ENCODE data around the gene ARPIN. TPM values are rescaled to one million over a fixed set of nuclear protein-coding genes. Genes with fewer than 3 reads are reported as not detected.

The ARPIN gene
- total RNA-seq, 1 experiment from 2014 or later = 3.5 TPM

- TF ChIP-seq ELF4 (CRISPR knock-in tag; IDR thresholded peaks at IDR 0.05; ENCODE audit: low read depth) = no peak
- TF ChIP-seq RORB (CRISPR knock-in tag; IDR thresholded peaks at IDR 0.05) = no peak
- TF ChIP-seq, protein P1, sequence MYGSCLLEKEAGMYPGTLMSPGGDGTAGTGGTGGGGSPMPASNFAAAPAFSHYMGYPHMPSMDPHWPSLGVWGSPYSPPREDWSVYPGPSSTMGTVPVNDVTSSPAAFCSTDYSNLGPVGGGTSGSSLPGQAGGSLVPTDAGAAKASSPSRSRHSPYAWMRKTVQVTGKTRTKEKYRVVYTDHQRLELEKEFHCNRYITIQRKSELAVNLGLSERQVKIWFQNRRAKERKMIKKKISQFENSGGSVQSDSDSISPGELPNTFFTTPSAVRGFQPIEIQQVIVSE (CRISPR knock-in tag; IDR thresholded peaks at IDR 0.05; ENCODE audit: borderline replicate concordance) = no peak
- TF ChIP-seq FOXK1 (CRISPR knock-in tag; IDR thresholded peaks at IDR 0.05) = peak; percentile 99
- TF ChIP-seq TCF7 (CRISPR knock-in tag; IDR thresholded peaks at IDR 0.05; ENCODE audit: low read depth) = no peak
- no peak for TF ChIP-seq ZMAT4 (CRISPR knock-in tag; IDR thresholded peaks at IDR 0.05)
- no peak for TF ChIP-seq OVOL2 (CRISPR knock-in tag; IDR thresholded peaks at IDR 0.05; ENCODE audit: borderline replicate concordance)
- no peak for TF ChIP-seq AR (CRISPR knock-in tag; IDR thresholded peaks at IDR 0.05)
- TF ChIP-seq, protein P2, sequence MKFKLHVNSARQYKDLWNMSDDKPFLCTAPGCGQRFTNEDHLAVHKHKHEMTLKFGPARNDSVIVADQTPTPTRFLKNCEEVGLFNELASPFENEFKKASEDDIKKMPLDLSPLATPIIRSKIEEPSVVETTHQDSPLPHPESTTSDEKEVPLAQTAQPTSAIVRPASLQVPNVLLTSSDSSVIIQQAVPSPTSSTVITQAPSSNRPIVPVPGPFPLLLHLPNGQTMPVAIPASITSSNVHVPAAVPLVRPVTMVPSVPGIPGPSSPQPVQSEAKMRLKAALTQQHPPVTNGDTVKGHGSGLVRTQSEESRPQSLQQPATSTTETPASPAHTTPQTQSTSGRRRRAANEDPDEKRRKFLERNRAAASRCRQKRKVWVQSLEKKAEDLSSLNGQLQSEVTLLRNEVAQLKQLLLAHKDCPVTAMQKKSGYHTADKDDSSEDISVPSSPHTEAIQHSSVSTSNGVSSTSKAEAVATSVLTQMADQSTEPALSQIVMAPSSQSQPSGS (CRISPR knock-in tag; IDR thresholded peaks at IDR 0.05; ENCODE audit: borderline replicate concordance, low read depth) = peak; percentile 79; the same call in 1 of the 2 replicates
- no peak for TF ChIP-seq PRRX2 (CRISPR knock-in tag; IDR thresholded peaks at IDR 0.05)
- peak; percentile 83 for TF ChIP-seq TEAD1 (CRISPR knock-in tag; IDR thresholded peaks at IDR 0.05)
- no peak for TF ChIP-seq PRDM15 (CRISPR knock-in tag; IDR thresholded peaks at IDR 0.05)
- TF ChIP-seq, protein P3, sequence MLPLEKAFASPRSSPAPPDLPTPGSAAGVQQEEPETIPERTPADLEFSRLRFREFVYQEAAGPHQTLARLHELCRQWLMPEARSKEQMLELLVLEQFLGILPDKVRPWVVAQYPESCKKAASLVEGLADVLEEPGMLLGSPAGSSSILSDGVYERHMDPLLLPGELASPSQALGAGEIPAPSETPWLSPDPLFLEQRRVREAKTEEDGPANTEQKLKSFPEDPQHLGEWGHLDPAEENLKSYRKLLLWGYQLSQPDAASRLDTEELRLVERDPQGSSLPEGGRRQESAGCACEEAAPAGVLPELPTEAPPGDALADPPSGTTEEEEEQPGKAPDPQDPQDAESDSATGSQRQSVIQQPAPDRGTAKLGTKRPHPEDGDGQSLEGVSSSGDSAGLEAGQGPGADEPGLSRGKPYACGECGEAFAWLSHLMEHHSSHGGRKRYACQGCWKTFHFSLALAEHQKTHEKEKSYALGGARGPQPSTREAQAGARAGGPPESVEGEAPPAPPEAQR (CRISPR knock-in tag; IDR thresholded peaks at IDR 0.05) = no peak
- no peak for TF ChIP-seq E2F4 (CRISPR knock-in tag; IDR thresholded peaks at IDR 0.05; ENCODE audit: borderline replicate concordance, low read depth)
- no peak for TF ChIP-seq ZNF219 (CRISPR knock-in tag; IDR thresholded peaks at IDR 0.05; ENCODE audit: borderline replicate concordance)
- TF ChIP-seq, protein P4, sequence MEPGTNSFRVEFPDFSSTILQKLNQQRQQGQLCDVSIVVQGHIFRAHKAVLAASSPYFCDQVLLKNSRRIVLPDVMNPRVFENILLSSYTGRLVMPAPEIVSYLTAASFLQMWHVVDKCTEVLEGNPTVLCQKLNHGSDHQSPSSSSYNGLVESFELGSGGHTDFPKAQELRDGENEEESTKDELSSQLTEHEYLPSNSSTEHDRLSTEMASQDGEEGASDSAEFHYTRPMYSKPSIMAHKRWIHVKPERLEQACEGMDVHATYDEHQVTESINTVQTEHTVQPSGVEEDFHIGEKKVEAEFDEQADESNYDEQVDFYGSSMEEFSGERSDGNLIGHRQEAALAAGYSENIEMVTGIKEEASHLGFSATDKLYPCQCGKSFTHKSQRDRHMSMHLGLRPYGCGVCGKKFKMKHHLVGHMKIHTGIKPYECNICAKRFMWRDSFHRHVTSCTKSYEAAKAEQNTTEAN (CRISPR knock-in tag; IDR thresholded peaks at IDR 0.05) = peak; percentile 84; the same call in 1 of the 2 replicates
- TF ChIP-seq, protein P5, sequence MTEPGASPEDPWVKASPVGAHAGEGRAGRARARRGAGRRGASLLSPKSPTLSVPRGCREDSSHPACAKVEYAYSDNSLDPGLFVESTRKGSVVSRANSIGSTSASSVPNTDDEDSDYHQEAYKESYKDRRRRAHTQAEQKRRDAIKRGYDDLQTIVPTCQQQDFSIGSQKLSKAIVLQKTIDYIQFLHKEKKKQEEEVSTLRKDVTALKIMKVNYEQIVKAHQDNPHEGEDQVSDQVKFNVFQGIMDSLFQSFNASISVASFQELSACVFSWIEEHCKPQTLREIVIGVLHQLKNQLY (CRISPR knock-in tag; IDR thresholded peaks at IDR 0.05) = no peak
- no peak for TF ChIP-seq SMAD4 (CRISPR knock-in tag; IDR thresholded peaks at IDR 0.05)
- TF ChIP-seq KAT7 (CRISPR knock-in tag; IDR thresholded peaks at IDR 0.05; ENCODE audit: borderline replicate concordance) = peak; percentile 91
- peak; percentile 90 for TF ChIP-seq ZNF232 (CRISPR knock-in tag; IDR thresholded peaks at IDR 0.05)
- TF ChIP-seq HMGXB4 (CRISPR knock-in tag; IDR thresholded peaks at IDR 0.05) = peak; percentile 84; the same call in 1 of the 2 replicates
- 0 out of 2 replicates have a peak, but pooled peaks have one; percentile 67 for TF ChIP-seq CREM (CRISPR knock-in tag; IDR thresholded peaks at IDR 0.05)
These were observed 18.9 kb downstream of the ARPIN start, which contains the start of gene AP3S2 (continued) for GRCh38 chr15:89893696-89894447.
